Muscle of arm (tissue), 14 donors: ENCODE data around the gene ABHD17B. TPM values are rescaled to one million over a fixed set of nuclear protein-coding genes. Genes with fewer than 3 reads are reported as not detected.
"Not testable (repeated sequence)": the region's sequence is repeated elsewhere in the genome, so short reads cannot be mapped to it uniquely, and the experiment has no call there.

Experiments
- DNase-seq: peaks from one replicate; pipeline ENCODE4 v3.0.0-alpha.2; 2013
- long read RNA-seq, 11 donors: transcript quantifications; one replicate each; lab custom pipeline, GENCODE V29; 2026
- polyA plus RNA-seq, 12 donors: library from polyadenylated mRNA; unstranded; fragments of 120-200 nt; gene quantifications; one replicate each; pipeline ENCODE4 v1.2.1, GENCODE V29; 2013; ENCODE audit not compliant: insufficient read length in 12 of 12

ABHD17B gene
- polyA plus RNA-seq = 10 to 100 TPM in 11 of 12 donors, not detected in 1; 15.3 to 33.8 (median 29.6) TPM
- long read RNA-seq, donor 1, partial matches to known transcripts = 0 of 3 reads
- long read RNA-seq, donor 1, other reads (novel, unspliced or antisense) = 0 of 3 reads
- long read RNA-seq, donor 2, transcript ABHD17B-201 (4 exons, 2,614 nt) = major isoform, 14 of 14 reads
- long read RNA-seq, donor 2, partial matches to known transcripts = 0 of 14 reads
- long read RNA-seq, donor 2, other reads (novel, unspliced or antisense) = 0 of 14 reads
- long read RNA-seq, donor 3, transcript ABHD17B-201 (4 exons, 2,614 nt) = major isoform, 5 of 5 reads
- long read RNA-seq, donor 3, partial matches to known transcripts = 0 of 5 reads
- long read RNA-seq, donor 3, other reads (novel, unspliced or antisense) = 0 of 5 reads
- long read RNA-seq, donor 4, partial matches to known transcripts = 0 of 3 reads
- long read RNA-seq, donor 4, other reads (novel, unspliced or antisense) = 0 of 3 reads
- long read RNA-seq, donor 5 = 0 reads
- long read RNA-seq, donor 6, transcript ABHD17B-201 (4 exons, 2,614 nt) = major isoform, 5 of 5 reads
- long read RNA-seq, donor 6, partial matches to known transcripts = 0 of 5 reads
- long read RNA-seq, donor 6, other reads (novel, unspliced or antisense) = 0 of 5 reads
- long read RNA-seq, donor 7, partial matches to known transcripts = 0 of 1 reads
- long read RNA-seq, donor 7, other reads (novel, unspliced or antisense) = 0 of 1 reads
- long read RNA-seq, donor 8, transcript ABHD17B-201 (4 exons, 2,614 nt) = major isoform, 9 of 9 reads
- long read RNA-seq, donor 8, partial matches to known transcripts = 0 of 9 reads
- long read RNA-seq, donor 8, other reads (novel, unspliced or antisense) = 0 of 9 reads
- long read RNA-seq, donor 9, partial matches to known transcripts = 0 of 2 reads
- long read RNA-seq, donor 9, other reads (novel, unspliced or antisense) = 0 of 2 reads
- long read RNA-seq, donor 10, transcript ABHD17B-201 (4 exons, 2,614 nt) = major isoform, 5 of 5 reads
- long read RNA-seq, donor 10, partial matches to known transcripts = 0 of 5 reads
- long read RNA-seq, donor 10, other reads (novel, unspliced or antisense) = 0 of 5 reads
- long read RNA-seq, donor 11, transcript ABHD17B-201 (4 exons, 2,614 nt) = major isoform, 9 of 9 reads
- long read RNA-seq, donor 11, partial matches to known transcripts = 0 of 9 reads
- long read RNA-seq, donor 11, other reads (novel, unspliced or antisense) = 0 of 9 reads

DNA sequence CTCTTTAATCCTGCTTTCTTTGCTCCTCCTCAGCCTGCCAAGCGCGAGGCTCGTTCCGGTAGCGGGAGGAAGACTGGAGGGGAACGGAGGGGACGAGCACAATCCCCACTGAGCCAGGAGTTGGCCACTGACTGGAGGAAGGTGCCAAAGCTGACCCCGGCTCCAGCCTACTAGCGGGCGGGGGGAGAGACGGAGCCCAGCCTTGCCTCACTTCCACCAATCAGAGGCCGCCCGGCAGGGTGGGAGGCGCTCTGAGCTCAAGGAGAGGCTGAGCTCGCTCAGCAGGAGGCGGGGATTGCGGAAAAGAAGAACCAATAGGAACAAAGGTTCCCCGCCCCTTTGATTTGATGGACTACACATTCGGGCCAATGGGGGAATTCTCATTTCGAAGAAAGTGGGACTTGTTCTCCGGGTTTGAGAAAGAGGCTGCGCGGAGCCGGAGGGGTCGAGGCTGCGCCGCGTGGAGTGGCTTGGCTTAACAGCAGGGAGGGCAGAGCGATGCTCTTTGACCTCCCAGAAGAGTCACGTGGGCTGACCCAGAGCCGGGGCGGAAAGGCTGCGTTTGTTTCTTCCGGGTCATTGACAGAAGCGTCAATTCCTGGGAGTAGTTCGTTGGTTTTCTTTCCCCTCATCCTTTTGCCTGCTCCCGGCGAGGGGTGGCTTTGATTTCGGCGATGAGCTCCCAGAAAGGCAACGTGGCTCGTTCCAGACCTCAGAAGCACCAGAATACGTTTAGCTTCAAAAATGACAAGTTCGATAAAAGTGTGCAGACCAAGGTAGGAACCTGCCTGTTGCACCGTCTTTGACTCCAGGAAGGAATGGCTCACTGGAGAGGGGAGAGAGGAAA is at the start of gene ABHD17B, which contains the start of gene C9orf85:
Gene ABHD17B (minus strand): TSS at position 133 of the 847 bp plus-strand sequence. CDS start 36,113 bp downstream, outside the sequence.
Gene C9orf85 (plus strand): TSS at position 579 of the 847 bp plus-strand sequence. CDS start 96 bp downstream, at position 675.
- DNase-seq = peak; percentile 99

DNA sequence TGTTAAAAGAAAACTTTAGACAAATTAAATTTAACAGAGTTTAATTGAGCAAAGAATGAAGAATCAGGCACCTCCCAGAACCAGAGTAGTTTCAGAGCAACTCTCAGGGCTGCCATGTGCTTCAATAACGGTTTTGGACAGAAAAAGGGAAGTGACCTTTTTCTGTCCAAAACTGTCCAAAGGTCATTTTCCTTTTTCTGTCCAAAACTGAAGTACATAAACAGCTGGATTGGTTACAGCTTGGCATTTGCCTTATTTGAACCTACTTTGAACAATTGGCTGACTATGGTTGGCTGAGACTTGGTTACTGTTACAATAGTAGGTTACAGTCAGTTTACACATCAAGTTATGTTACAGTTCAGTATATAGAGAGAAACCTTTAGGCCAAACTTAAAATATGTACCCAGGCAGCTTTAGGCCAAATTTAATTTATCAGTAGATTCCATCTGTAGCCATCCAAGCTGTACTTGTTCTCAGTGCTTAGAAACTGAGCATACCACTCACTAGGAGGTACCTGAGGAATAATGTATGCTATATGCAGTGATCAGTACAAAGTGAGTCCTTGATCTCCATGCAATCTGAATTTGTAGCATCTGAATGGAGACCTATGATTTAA is 44.4 kb upstream of the ABHD17B start:
- DNase-seq = no peak

DNA sequence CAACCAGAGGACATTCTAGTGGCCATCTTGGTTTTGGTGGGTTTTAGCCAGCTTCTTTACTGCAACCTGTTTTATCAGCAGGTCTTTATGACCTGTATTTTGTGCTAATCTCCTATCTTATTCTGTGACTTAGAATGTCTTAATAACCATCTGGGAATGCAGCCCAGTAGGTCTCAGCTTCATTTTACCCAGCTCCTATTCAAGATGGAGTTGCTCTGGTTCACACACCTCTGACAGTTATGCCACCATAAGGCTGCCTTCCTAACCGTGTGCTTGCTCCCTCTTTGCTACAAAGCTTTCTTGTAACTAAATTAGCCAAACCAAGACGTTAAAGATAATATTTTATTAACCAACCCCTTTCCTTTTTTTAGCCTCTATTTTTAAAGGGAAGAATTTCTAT is 43.7 kb upstream of the ABHD17B start:
- not testable (repeated sequence) for DNase-seq

DNA sequence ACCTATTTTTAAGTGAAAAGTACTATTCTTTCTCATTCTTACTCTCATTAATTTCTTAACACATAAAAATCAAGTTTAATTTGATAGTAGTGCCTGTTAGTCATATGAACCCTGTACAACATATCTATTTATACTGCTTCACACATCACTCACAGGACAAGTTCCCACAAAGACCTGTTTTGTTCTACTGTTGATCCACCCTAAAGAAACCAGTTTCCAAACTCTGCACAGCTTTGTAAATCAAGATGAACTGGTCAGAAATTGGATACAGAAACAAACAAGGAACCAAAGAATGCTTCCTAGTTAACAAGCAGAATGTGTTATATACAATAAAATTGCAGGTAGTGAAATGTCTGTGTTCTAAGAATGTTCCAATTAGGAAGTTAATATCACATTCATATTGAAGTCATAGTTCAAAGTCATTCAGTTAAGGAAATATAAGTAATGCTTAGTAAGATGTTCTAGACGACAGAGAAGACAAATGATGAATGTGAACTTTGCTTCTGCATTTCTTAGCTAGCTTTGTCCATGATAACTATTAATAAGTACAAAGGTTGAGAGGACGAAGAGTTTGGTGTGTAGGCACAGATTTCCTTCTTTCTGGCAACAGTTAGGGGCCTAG is 33.9 kb upstream of the ABHD17B start:
- DNase-seq = no peak

DNA sequence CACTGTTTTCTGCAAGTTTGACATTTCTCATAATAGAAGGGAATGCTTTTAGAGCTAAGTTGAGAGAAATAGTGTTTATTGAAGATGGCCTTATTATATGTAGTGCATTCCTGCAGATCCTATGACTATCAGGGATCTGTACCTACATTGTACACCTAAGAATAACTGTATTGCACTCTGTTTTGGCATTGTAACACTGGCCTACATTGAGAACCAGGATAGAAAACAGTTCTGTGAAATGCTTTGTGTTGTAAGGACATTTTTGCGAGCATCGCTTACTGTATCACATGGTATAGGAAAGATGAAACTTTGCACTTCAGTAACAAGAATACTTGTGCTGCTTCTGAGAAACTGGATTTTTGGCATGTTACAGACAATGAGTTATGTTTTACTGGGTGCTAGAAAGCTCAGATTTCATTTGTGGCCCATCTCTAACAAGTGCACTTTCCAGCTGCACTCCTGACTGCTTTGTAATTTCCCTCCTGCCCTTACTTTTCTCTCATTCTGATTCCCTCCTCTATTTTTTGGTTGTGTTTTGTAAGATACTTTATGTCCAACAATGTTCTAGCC is 31.1 kb upstream of the ABHD17B start:
- DNase-seq = no peak

DNA sequence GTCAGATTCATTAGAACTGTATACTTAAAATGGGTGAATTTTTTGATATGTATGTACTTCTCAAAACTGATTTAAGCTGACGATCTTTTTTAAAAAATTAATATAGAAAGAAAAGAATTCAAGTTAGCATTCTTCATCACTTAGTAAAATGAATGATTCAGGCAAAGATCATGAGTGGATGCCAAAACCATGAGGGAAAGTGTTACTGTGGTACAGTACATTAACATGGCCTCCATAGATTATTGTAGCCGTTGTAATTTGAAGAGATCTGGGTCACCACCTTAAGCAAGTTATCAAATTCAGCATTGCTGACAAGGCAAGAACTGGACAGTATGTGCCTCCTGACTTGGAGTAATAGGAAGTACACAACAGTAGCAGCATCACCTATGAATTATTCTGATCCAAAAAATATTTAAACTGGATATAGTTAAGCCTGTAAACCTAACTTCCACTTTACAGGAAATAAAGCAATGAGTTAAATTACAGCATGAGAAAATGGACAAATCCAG is 30.1 kb upstream of the ABHD17B start:
- no peak for DNase-seq

DNA sequence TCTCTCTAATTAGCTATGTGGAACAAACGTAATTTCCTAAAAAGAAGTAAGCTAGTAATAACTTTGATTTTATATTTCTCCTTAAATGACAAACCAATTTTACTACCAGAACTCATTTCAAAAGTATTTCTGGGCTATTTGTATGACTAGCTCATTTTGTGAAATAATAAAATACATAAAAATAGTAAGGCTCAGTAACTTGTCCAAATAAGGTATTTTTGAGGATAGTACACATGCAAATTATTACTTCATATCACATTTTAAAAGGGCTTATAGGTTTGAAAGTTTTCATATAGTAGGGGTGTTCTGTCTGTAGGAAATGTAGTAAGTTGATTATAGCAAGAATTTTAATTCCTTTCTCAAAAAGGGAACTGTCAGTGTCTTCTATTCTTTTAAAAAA is 26.9 kb upstream of the ABHD17B start:
- no peak for DNase-seq

DNA sequence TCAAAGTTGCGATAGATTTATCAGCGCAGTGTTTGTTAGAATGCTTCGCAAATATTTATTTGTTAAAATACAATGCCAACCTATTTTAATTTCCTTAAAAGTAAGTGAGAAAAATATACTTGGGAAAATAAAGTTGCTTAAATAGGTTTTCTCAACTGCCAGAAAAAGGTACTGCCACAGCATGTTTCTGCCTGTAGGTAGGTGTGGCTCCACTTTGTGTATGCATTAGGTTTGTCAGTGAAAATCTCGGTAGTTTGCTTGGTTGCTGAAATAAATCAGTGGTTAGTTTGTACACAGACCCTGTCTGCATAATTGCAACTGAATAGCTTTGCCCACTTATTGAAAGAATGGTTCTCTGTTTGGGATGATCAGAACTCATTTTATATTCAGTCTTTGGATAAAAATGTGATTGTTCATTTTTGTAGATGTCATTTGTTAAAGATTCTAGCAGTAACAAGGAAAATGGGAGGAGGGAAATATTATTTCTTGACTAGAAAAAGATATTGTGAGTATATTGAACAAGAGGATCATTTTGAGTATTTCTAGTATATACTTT is 26.2 kb upstream of the ABHD17B start:
- no peak for DNase-seq

DNA sequence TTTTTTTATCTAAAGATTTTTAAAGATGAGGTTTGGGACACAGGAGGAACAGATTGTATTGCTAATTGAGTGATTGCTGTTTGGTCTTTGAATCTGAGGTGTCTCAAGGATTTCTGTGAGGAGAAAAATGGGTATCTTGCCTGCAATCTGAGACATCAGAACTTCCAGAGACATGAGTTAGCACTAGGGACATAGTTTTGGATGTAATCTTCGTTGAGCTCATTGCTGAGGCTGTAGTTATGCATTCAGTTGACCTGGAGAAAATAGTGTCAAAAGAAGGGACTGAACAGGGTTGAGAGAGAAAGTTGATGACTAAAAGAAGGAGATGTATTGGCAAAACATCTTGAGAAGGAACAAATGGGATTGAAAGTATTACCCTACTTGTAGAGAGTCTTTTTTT is 25.1 kb upstream of the ABHD17B start:
- no peak for DNase-seq

DNA sequence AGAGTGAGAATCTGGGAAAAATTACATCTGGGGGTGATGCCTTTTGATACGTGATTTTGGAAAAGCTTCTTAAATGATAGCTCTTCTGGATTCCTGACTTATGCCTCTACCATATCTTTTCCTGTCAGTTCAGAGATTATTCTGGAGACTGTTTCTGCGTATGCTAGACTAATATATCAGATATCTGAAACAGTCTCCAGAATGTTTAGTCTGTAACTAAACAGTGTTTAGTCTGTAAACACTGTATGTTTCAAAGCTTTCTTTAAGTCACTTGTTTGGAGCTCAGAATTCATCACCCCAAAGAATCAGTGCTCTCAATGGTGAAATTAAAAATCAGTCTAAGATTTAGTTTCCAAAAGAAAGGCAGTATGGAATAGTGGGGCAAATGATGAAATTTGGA is 20.2 kb upstream of the ABHD17B start:
- DNase-seq = no peak

DNA sequence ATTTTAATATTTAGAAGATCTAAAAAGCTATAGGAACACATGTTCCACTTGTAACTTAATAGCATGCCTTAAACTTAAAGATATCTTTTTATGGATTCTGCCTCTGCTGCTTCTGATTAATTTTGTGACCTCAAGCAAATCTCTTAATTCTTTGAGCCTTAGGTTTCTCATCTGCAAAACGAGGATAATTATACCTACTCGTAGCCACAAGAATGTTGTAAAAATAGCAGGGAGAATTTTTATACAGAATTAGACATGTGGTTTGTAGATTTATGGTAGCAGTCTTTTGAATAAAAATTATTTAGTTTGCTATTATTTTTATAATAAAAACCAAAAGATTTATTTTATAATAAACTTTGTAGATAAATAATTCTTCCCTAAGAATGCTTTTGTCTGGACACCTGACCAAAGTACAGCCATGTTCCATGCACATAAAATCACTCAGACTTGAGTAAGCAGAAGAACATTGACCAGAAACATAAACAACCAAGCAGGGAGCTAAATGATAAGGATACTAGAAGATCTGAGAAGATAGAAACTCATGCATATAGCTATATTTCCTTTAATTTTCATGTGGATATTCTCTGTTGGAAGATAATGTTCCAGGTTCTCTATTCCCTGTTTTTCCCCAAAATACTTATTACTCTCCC is 18.9 kb upstream of the ABHD17B start:
- no peak for DNase-seq

DNA sequence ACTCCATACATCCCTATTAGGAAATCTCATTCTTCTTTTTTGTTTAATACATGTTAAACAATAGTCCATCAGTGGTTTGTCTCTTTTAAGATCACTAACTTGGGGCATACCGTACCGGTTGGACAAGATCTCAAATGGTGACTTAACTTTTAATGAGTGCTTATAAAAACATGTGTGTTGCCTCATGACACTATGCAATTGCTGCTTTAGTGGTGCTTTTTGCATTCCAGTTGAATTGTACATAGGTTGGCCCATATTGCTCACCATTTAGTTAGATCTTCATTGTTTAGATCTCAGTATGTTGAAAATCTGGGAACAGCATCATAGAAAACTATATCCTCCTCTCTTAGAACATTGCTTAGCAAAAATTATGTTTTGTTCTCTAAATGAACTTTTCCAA is 18.2 kb upstream of the ABHD17B start:
- DNase-seq = no peak

DNA sequence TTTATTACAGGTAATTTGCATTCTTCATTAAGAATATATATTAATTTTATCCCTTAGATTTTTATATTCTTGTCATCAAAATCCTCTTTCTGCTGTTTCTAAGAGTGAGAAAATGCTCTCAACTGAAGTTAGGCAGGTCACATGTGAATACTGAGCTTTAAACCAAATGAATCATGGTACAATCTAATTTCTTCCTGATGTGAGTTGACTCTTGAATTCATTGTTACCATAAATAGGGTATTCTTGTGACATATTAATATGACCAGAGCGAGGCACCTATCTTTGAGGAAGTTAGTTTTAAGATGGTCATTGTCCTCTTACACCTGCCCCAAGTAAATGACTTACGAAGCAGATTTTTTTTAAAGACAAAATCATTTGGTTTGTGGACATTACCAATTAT is 17.8 kb upstream of the ABHD17B start:
- no peak for DNase-seq

DNA sequence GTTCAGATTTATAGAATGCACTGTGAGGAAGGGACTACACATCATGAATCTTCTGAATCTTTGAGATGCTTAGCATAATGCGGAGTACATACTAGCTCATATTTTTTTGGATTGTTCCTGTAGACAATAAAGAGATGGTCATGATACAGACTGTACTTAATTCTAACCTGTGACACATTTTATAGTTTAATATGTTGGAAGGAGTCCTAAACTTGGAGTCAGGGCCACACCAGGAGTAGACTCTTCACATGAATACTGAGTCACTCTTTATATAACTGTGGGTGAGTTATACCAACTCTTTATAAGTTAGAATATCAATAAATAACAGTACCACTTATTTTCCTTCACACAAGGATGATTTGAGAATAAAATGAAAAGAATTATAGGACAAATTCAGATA is 17.4 kb upstream of the ABHD17B start:
- DNase-seq = no peak

DNA sequence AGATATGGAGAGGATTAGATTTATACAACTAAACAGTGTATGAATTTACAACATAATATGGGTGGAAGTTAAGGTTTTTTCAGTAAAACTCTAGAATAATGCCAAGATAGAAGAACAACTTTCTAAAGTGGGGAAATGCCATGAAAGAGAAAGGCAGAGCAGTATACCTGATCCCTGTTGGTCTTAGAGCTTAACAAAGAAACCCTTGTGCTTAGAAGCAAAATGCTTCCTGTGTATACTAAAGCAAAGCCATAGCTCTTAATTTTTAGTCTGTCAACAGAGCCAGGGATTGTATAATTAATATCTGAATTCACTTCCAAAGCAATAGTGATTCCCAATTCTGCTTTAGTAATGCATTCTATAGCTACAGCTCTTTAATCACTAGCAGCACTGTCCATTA is 14.8 kb upstream of the ABHD17B start:
- no peak for DNase-seq

DNA sequence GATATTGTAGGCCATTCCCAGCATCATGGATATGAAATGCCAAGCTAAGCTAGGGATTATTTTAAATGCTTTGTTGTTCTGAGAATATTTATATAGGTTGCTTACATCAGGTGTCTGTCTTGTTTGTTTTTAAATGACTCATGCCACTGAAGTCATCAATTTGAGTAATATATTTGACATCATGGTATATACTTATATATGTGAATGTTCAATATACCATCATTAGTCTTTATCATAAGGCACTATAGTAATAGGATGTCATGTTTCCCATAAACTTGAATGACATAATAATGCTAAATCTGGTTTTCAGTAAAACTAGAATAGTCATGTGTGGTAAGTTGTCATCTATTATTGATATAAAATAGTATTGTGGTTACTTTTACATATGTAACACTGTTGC is 13.6 kb upstream of the ABHD17B start:
- no peak for DNase-seq

DNA sequence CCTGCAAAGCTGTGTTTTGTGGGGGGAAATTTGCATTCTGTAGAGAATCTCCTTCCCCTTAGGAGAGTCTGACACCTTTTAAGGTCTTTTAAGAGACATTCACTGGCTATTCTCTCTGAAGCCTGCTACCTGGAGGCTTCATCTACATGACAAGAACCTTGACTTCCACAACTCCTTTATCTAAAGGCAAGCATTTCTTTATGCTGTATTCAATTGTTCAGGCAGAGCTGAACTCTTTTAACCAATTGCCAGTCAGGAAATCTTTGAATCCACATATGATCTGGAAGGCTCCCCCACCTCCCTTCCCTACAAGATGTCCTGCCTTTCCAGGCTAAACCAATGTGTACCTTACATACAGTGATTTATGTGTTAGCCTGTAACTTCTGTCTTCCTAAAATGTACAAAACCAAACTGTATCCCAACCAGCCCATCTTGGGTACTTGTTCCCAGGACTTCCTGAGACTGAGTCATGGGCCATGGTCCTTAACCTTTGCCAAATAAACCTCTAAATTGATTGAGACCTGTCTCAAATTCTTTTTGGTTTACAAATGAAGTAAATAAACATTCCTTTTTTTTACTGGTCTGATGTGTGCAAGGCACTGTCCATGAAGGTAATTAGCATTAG is 10.3 kb upstream of the ABHD17B start:
- DNase-seq = no peak
